Stimulated activated CD8-positive, alpha-beta memory T cell treated with anti-CD3 and anti-CD28 coated beads, Interleukin-12 subunit alpha, Interleukin-12 subunit beta, amount 100 ng/mL, for 4 hours (primary cell): Measurements from ENCODE around the gene REELD1.

Experiments
- DNase-seq: peaks from one replicate; pipeline ENCODE4 v3.0.0-alpha.2; 2020; ENCODE audit warnings: low read depth

REELD1 gene

DNA sequence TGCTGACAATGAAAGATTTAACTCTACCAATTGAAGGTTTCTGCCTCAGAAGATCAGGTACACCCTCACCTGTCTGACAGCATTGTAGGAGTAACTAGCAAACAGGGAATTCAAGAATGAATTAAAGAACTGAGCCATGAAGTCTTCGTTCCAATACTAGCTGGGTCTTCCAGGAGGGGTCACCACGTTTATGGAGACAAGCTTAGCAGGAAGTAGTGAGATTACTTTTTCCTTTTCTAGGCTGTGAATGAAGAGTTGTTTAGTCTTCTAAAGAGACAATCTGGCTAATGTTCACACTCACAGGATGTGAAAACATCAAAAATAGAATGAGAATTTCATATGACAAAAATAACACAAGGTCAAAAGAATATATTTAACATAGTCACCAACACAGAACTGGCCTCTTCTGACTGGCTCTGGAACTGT, 54.9 kb downstream of the REELD1 start:
- DNase-seq, result no peak

DNA sequence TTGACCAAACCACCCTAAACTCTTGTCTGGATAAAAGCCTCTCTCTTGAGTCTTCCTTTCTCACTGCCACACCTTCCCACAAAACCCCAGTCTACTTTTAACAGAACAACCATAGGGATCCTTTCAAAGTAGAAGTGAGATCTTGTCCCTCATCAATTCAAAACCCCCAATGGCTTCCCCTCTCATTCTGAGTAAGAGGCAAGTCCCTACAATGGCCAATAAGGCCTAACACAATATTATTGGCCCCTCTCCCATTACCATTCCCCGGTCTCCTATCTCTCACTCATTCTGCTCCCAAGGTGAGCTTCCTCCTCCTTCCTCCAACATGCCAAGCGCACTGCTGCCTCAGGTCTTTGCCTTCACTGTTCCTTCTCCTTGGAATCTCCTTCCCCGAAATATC, 57.1 kb downstream of the REELD1 start:
- no peak for DNase-seq

DNA sequence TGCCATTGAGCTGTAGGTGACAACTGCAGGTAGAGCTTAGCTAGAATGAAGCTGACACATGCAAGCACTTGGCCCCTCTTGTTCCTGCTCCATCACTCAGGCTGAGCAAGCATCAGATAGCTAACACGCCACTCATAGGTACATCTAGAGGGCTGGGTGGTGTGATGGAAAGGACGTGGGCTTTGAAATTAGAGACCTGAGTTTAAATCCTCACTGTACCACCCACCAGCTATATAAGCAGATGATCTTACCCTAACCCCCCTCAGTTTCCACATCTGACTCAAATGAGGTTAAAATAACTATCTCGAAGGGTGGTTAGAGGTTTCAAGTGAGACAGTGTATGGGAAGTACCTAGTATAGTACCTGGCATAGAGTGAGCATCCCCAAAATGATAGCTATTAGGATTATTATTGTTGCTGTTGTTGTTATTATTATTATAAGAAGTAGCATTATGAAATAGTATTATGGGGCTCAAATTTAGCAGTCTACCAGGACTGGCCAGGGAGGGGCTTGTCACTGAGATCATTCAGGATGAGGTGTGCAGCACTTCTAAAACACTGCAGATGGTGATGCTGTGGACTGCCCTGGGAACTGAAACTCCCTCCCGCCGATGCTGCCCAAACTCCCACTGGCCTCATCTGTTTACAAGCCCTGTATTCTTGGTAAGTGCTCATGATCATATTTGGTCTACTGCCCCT, 59.0 kb downstream of the REELD1 start:
- no peak for DNase-seq

DNA sequence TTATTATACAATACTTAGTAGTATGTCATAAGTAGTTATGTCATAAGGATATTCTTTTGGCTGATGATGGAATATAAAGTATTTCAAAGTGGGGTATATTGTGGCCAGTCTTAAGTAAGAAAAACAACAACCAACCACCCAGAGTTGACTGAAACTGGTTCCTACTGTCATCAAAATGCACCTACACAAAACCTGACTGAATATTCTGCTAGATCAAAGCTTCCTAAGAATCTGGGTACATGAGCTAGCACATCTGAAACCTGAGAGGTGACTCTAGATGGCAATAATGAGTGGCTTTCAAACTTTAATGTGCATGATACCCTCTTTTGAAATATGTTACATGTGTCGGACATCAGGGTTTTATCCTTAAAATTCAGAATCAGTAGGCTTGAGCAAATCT, 60.4 kb downstream of the REELD1 start:
- no peak for DNase-seq

DNA sequence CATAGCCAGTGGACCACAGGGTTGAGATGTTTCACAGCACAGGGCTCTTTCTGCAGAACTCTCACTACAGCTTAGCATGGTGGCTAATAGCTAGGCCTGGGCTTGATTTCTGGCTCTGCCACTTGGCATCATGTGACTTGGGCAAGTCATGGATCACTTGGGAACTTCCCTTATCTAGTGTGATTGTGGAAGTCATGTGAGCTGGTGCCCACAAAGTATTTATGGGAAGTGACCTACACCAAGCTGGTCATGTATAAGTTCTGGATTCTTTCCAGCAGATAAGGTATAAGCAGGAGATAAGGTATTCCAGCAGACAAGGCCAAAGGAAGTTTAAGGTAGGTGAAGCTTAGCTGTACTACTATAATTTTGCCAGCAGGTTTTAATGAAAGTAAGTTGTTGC, 61.0 kb downstream of the REELD1 start:
- no peak for DNase-seq

DNA sequence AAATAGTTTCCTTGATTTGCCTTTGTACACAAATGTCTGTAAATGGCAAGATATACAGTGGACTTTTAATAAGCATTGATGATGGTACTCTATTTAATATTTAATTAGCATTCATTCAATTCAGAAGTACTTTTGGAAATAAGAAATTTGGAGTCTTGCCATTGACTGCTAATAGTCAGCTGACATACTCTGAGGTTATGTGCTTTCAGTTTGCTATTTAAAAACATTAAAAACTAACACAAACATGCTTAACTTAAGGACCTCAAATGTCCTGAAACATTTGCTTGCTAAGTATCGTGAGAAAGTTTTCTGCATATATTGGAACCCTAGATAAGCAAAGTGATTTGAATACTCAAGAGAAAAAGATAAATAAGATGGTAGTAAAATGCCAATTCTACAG, 64.6 kb downstream of the REELD1 start:
- no peak for DNase-seq
